ENCODE measurements around the gene KLHL35.
A peak's percentile ranks its signal among the peaks of the same experiment; 100 is the strongest.

DNA sequence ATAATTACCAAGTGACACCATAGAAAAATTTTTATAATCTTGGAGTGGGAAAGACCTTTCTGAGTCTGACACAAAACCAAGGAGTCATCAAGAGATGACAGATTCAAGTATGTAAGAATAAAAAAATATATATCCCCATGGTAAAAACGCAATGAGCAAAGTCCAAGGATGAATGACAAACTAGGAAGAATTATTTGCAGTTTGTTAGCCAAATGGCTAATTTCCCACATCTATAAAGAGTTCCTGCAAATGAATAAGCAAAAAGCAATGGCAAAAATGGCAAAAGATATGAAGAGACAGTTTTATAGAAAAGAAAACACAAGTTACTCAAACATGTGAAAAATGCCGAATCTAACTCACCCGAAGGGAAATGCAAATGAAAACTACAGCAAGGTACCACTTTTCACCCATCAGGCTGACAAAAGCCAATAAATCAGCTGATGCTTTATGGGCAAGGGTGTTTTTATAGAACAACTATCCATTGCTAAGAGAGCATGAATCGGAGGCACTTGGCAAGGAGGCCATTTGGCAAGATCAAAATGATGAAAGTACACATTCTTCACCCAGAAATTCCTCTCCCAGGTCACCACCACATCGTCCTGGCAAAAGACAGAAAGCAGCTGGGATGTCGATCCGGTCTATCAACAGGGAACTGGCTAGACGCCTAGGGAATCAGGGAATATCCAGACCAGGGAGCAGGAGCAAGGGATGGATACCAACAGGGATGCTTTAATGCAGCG is 21.1 kb upstream of the KLHL35 start:
- no peak for TF ChIP-seq ELF4 (IDR thresholded peaks at IDR 0.05)
- no peak for TF ChIP-seq L3MBTL2 (conservative IDR thresholded peaks at IDR 0.05)
- TF ChIP-seq TARDBP (IDR thresholded peaks at IDR 0.05) = no peak
- no peak for TF ChIP-seq NFRKB (IDR thresholded peaks at IDR 0.05)
- no peak for TF ChIP-seq SP1 (IDR thresholded peaks at IDR 0.05)
- TF ChIP-seq SUZ12 (IDR thresholded peaks at IDR 0.05) = no peak
- TF ChIP-seq FOXK2 (IDR thresholded peaks at IDR 0.05) = no peak
- peak; percentile 25; the same call in 1 of the 2 replicates for TF ChIP-seq PKNOX1 (IDR thresholded peaks at IDR 0.05)
- TF ChIP-seq FOXA1 (IDR thresholded peaks at IDR 0.05) = no peak
